Dedifferentiated amniotic fluid mesenchymal stem cell (primary cell): ENCODE results near the gene GSC2.
"Not testable (repeated sequence)": the region's sequence is repeated elsewhere in the genome, so short reads cannot be mapped to it uniquely, and the experiment has no call there.

Source experiments
- DNase-seq: peaks from one replicate; pipeline ENCODE4 v3.0.0-alpha.2; 2016; ENCODE audit errors: extremely low spot score

Gene GSC2

GRCh38 chr22:19178065-19178656 is 28.1 kb upstream of the GSC2 start:
- DNase-seq: no peak

- DNase-seq: no peak
These were observed 27.3 kb upstream of the GSC2 start for GRCh38 chr22:19177164-19178064.

GRCh38 chr22:19176732-19177131 is 26.6 kb upstream of the GSC2 start:
- no peak for DNase-seq

- DNase-seq: no peak
These were observed 26.1 kb upstream of the GSC2 start for GRCh38 chr22:19176175-19176643.

- DNase-seq: no peak
These were observed 25.6 kb upstream of the GSC2 start for GRCh38 chr22:19175602-19176174.

GRCh38 chr22:19175026-19175601 is 25.0 kb upstream of the GSC2 start:
- no peak for DNase-seq

- no peak for DNase-seq
These were observed 24.3 kb upstream of the GSC2 start for GRCh38 chr22:19174106-19175025.

GRCh38 chr22:19173047-19174035 is 23.2 kb upstream of the GSC2 start:
- DNase-seq: no peak

GRCh38 chr22:19172213-19173046 is 22.3 kb upstream of the GSC2 start:
- no peak for DNase-seq

- DNase-seq: no peak
These were observed 19.8 kb upstream of the GSC2 start for GRCh38 chr22:19169947-19170318.

GRCh38 chr22:19169002-19169946 is 19.2 kb upstream of the GSC2 start:
- DNase-seq: no peak

- DNase-seq: no peak
These were observed 18.2 kb upstream of the GSC2 start for GRCh38 chr22:19168088-19168890.

GRCh38 chr22:19167106-19167869 is 17.2 kb upstream of the GSC2 start:
- no peak for DNase-seq

- no peak for DNase-seq
These were observed 16.3 kb upstream of the GSC2 start for GRCh38 chr22:19166421-19166820.

GRCh38 chr22:19164425-19164824 is 14.3 kb upstream of the GSC2 start:
- no peak for DNase-seq

GRCh38 chr22:19158649-19159048 is 8.6 kb upstream of the GSC2 start:
- not testable (repeated sequence) for DNase-seq
